H1 (cell line): ENCODE results near the gene RNF220. TPM values are rescaled to one million over a fixed set of nuclear protein-coding genes. Genes with fewer than 3 reads are reported as not detected.

Source experiments
- CTCF ChIA-PET: fragments of 300-600 bp; sonication (Branson Sonifier 250); formaldehyde crosslinking; loops from one replicate; lab custom pipeline; 2021; ENCODE audit not compliant: partially characterized antibody; lab: Charles Lee
- POLR2A ChIA-PET: fragments of 300-600 bp; sonication (Branson Sonifier 250); formaldehyde crosslinking; loops from one replicate; lab custom pipeline; 2021; ENCODE audit warnings: inconsistent platforms; ENCODE audit not compliant: partially characterized antibody; lab: Charles Lee
- DNase-seq, 2 experiments: peaks; one replicate each; pipeline versions ENCODE4 v3.0.0 to v3.0.0-alpha.2; 2010 to 2022; ENCODE audit warnings: low spot score in 2 of 2, low read depth in 1 of 2, mixed read lengths in 1 of 2
- FAIRE-seq: peaks from 2 replicates; lab custom pipeline; 2011; peaks lifted over from hg19 to GRCh38; lab: Jason Lieb, UNC
- H2AFZ ChIP-seq: 2 replicates; pipeline ENCODE4 v1.8.1; 2012; ENCODE audit warnings: low read length, inconsistent platforms
- H2AK5ac ChIP-seq: 2 replicates; pipeline ENCODE4 v1.6.1; 2013; ENCODE audit warnings: low read depth, low read length
- H2BK120ac ChIP-seq: replicated peaks from 2 replicates; pipeline ENCODE3; 2013; ENCODE audit warnings: low read depth, low read length, inconsistent platforms
- H2BK12ac ChIP-seq: 2 replicates; pipeline ENCODE4 v1.6.1; 2013; ENCODE audit warnings: low read depth, low read length
- H2BK15ac ChIP-seq: 2 replicates; pipeline ENCODE4 v1.6.1; 2013; ENCODE audit warnings: low read length
- H2BK20ac ChIP-seq: 2 replicates; pipeline ENCODE4 v1.6.1; 2013; ENCODE audit warnings: low read length
- H2BK5ac ChIP-seq: 2 replicates; pipeline ENCODE4 v1.6.1; 2013; ENCODE audit warnings: low read depth, low read length
- H3K14ac ChIP-seq: 2 replicates; pipeline ENCODE4 v1.6.1; 2013; ENCODE audit warnings: inconsistent platforms; ENCODE audit not compliant: insufficient read length
- H3K18ac ChIP-seq: 2 replicates; pipeline ENCODE4 v1.6.1; 2013; ENCODE audit warnings: low read length; ENCODE audit errors: extremely low read depth
- H3K23ac ChIP-seq: 2 replicates; pipeline ENCODE4 v1.6.1; 2013; ENCODE audit warnings: inconsistent platforms; ENCODE audit not compliant: insufficient read length
- H3K23me2 ChIP-seq: 2 replicates; pipeline ENCODE4 v1.6.1; 2013; ENCODE audit warnings: low read depth, low read length
- H3K27ac ChIP-seq: 2 replicates; pipeline ENCODE4 v1.6.1; 2011; ENCODE audit warnings: low read depth, low read length, inconsistent platforms
- H3K27me3 ChIP-seq, 4 experiments: replicated peaks in 1 of 4; 1 replicate in 1 of 4; 2 replicates in 3 of 4; pipeline versions ENCODE4 v1.6.1 to v1.8.1; 2011 to 2013; ENCODE audit warnings: low read length in 3 of 4, mild to moderate bottlenecking in 3 of 4, inconsistent platforms in 2 of 4, mixed read lengths in 2 of 4, moderate library complexity in 1 of 4; ENCODE audit not compliant: control insufficient read depth in 3 of 4, insufficient read depth in 3 of 4; ENCODE audit errors: extremely low read depth in 1 of 4
- H3K36me3 ChIP-seq, 4 experiments: 2 replicates each; pipeline versions ENCODE4 v1.6.1 to v1.8.1; 2011 to 2013; ENCODE audit warnings: mild to moderate bottlenecking in 4 of 4, low read length in 3 of 4, moderate library complexity in 2 of 4, control low read depth in 1 of 4, inconsistent platforms in 1 of 4; ENCODE audit not compliant: insufficient read depth in 4 of 4, control insufficient read depth in 2 of 4
- H3K4ac ChIP-seq: replicated peaks from 2 replicates; pipeline ENCODE3; 2013; ENCODE audit warnings: low read length, low read depth, mixed read lengths, inconsistent platforms; ENCODE audit not compliant: insufficient read length
- H3K4me1 ChIP-seq, 4 experiments: replicated peaks in 1 of 4; 1 replicate in 1 of 4; 2 replicates in 3 of 4; pipeline versions ENCODE4 v1.6.1 to v1.8.1; 2011 to 2013; ENCODE audit warnings: low read length in 3 of 4, inconsistent platforms in 2 of 4, mixed read lengths in 1 of 4; ENCODE audit not compliant: insufficient read depth in 4 of 4, control insufficient read depth in 3 of 4
- H3K4me2 ChIP-seq, 2 experiments: 2 replicates each; pipeline versions ENCODE4 v1.6.1 to v1.8.1; 2011 to 2013; ENCODE audit warnings: low read depth in 2 of 2, low read length in 2 of 2, control low read depth in 1 of 2, inconsistent platforms in 1 of 2, mild to moderate bottlenecking in 1 of 2; ENCODE audit not compliant: insufficient read depth in 1 of 2
- H3K4me3 ChIP-seq, 4 experiments: fragments of 200-600, 300-600 bp in 1 of 4; sonication (generic), shearing (Covaris generic), sonication (Bioruptor Twin) in 1 of 4; 2 replicates each; pipeline versions ENCODE4 v1.5.1 to v1.8.1; 2011 to 2016; ENCODE audit warnings: low read length in 4 of 4, low read depth in 3 of 4, control low read depth in 2 of 4, inconsistent platforms in 2 of 4, mild to moderate bottlenecking in 2 of 4, mixed read lengths in 1 of 4, moderate library complexity in 1 of 4; ENCODE audit not compliant: insufficient read depth in 2 of 4; ENCODE audit errors: extremely low read depth in 1 of 4
- H3K56ac ChIP-seq: replicated peaks from 2 replicates; pipeline ENCODE3; 2013; ENCODE audit warnings: low read depth, mild to moderate bottlenecking, mixed read lengths, low read length, inconsistent platforms; ENCODE audit not compliant: insufficient read length
- H3K79me1 ChIP-seq: 2 replicates; pipeline ENCODE4 v1.6.1; 2013; ENCODE audit warnings: low read depth, low read length, control low read depth
- H3K79me2 ChIP-seq, 2 experiments: 2 replicates each; pipeline versions ENCODE4 v1.6.1 to v1.8.1; 2012 to 2013; ENCODE audit warnings: low read length in 2 of 2, mild to moderate bottlenecking in 2 of 2, inconsistent platforms in 1 of 2; ENCODE audit not compliant: insufficient read depth in 2 of 2, control insufficient read depth in 1 of 2
- H3K9ac ChIP-seq, 4 experiments: replicated peaks in 1 of 4; 1 replicate in 1 of 4; 2 replicates in 3 of 4; pipeline versions ENCODE4 v1.6.1 to v1.8.1; 2011 to 2013; ENCODE audit warnings: low read depth in 3 of 4, low read length in 3 of 4, control low read depth in 2 of 4, mild to moderate bottlenecking in 2 of 4, moderate library complexity in 2 of 4, inconsistent platforms in 1 of 4; ENCODE audit errors: extremely low read depth in 1 of 4
- H3K9me3 ChIP-seq, 2 experiments: 2 replicates each; pipeline versions ENCODE4 v1.6.1 to v1.8.1; 2012 to 2013; ENCODE audit warnings: mild to moderate bottlenecking in 2 of 2, moderate library complexity in 2 of 2, control low read depth in 1 of 2, inconsistent platforms in 1 of 2, low read depth in 1 of 2, low read length in 1 of 2, mixed read lengths in 1 of 2; ENCODE audit not compliant: insufficient read depth in 2 of 2
- H4K20me1 ChIP-seq, 2 experiments: replicated peaks in 1 of 2; 2 replicates each; pipeline versions ENCODE3 to v1.8.1; 2011 to 2013; ENCODE audit warnings: inconsistent platforms in 2 of 2, low read length in 2 of 2, mild to moderate bottlenecking in 1 of 2; ENCODE audit not compliant: insufficient read depth in 2 of 2, control insufficient read depth in 1 of 2
- H4K5ac ChIP-seq: 2 replicates; pipeline ENCODE4 v1.6.1; 2013; ENCODE audit warnings: low read length, low read depth, mixed read lengths, inconsistent platforms; ENCODE audit not compliant: insufficient read length
- H4K8ac ChIP-seq: 2 replicates; pipeline ENCODE4 v1.8.0; 2013; ENCODE audit warnings: mild to moderate bottlenecking, moderate library complexity, low read length, inconsistent platforms; ENCODE audit not compliant: insufficient read depth; ENCODE audit errors: extremely low read depth
- H4K91ac ChIP-seq: replicated peaks from 2 replicates; pipeline ENCODE3; 2013; ENCODE audit warnings: low read length, mixed read lengths, inconsistent platforms; ENCODE audit not compliant: insufficient read length
- CBX8 ChIP-seq: fragments of 300-800, 300-1000 bp; sonication (generic); IDR thresholded peaks from 2 replicates; pipeline ENCODE4 v1.7.1; 2016; ENCODE audit warnings: low read depth, low read length, borderline replicate concordance
- CEBPB ChIP-seq: IDR thresholded peaks from 2 replicates; pipeline ENCODE4 v1.6.1; 2012; ENCODE audit warnings: low read depth, low read length
- EZH2 ChIP-seq: fragments of 200-600 bp; sonication (generic); IDR thresholded peaks from 2 replicates; pipeline ENCODE4 v1.7.1; 2012; ENCODE audit warnings: low read depth, mild to moderate bottlenecking, moderate library complexity, low read length, inconsistent platforms; ENCODE audit not compliant: severe bottlenecking
- POLR2A ChIP-seq, 2 experiments: IDR thresholded peaks; 1 replicate in 1 of 2; 2 replicates in 1 of 2; pipeline ENCODE4 v1.6.1; 2011; ENCODE audit warnings: low read depth in 2 of 2, low read length in 2 of 2, mild to moderate bottlenecking in 2 of 2; ENCODE audit errors: control extremely low read depth in 1 of 2
- POLR2AphosphoS5 ChIP-seq: IDR thresholded peaks from 2 replicates; pipeline ENCODE4 v1.6.1; 2011; ENCODE audit warnings: low read depth, low read length
- RBBP5 ChIP-seq: IDR thresholded peaks from 2 replicates; pipeline ENCODE4 v1.7.1; 2012; ENCODE audit warnings: low read depth, mild to moderate bottlenecking, inconsistent platforms, low read length, moderate library complexity, borderline replicate concordance
- RFX5 ChIP-seq: IDR thresholded peaks from 2 replicates; pipeline ENCODE4 v1.6.1; 2011; ENCODE audit warnings: low read depth, low read length, improper control_type of control experiment, borderline replicate concordance
- SIX5 ChIP-seq: IDR thresholded peaks from 2 replicates; pipeline ENCODE4 v1.6.1; 2011; ENCODE audit warnings: mild to moderate bottlenecking, low read depth, low read length
- SRF ChIP-seq: IDR thresholded peaks from 2 replicates; pipeline ENCODE4 v1.6.1; 2011; ENCODE audit warnings: mild to moderate bottlenecking, low read depth, low read length, moderate library complexity
- SUZ12 ChIP-seq: fragments of 200-600 bp; sonication (generic); IDR thresholded peaks from 2 replicates; pipeline ENCODE4 v1.6.1; 2012; ENCODE audit warnings: mild to moderate bottlenecking, inconsistent platforms, low read length, moderate library complexity, mixed read lengths
- WGBS, 2 experiments: shearing (Covaris generic) in 1 of 2; methylation state at CpG; one replicate each; pipeline versions ENCODE4 v1.1.6 to v1.1.7; 2013 to 2015; ENCODE audit warnings: low lambda C conversion rate in 2 of 2, mixed read lengths in 2 of 2, inconsistent platforms in 1 of 2, low coverage in 1 of 2, missing lambda C conversion rate in 1 of 2; ENCODE audit not compliant: insufficient replicate concordance in 2 of 2, insufficient coverage in 1 of 2, insufficient read length in 1 of 2; ENCODE audit errors: extremely low coverage in 1 of 2, missing lambda C conversion rate in 1 of 2; 5-methylcytosine and 5-hydroxymethylcytosine counted together
- polyA plus RNA-seq, 7 experiments: library from polyadenylated mRNA; depleted of rRNA in 3 of 7; stranded (reverse) in 5 of 7; unstranded in 2 of 7; fragments of >200 nt in 5 of 7; fragments of 200-250 nt in 2 of 7; gene quantifications; 1 replicate in 5 of 7; 2 replicates in 1 of 7; 4 replicates in 1 of 7; pipeline versions ENCODE4 v1.2.1 to v1.2.3, GENCODE V29; 2011 to 2013; ENCODE audit warnings: missing spikeins in 2 of 7, mixed read lengths in 2 of 7
- total RNA-seq: library from RNA; stranded (reverse); fragmentation: NEBNext Ultra II Directional; extraction: Animal tissue kit (Norgen Biotek cat#: 25700); gene quantifications from 2 replicates; pipeline ENCODE4 v1.2.1, GENCODE V29; 2021

RNF220 gene
- total and polyA plus RNA-seq, 2 of the 8 experiments (the other 6 are each of a cell fraction or from before 2014, with no cell fraction given), result 123 to 160 TPM

DNA sequence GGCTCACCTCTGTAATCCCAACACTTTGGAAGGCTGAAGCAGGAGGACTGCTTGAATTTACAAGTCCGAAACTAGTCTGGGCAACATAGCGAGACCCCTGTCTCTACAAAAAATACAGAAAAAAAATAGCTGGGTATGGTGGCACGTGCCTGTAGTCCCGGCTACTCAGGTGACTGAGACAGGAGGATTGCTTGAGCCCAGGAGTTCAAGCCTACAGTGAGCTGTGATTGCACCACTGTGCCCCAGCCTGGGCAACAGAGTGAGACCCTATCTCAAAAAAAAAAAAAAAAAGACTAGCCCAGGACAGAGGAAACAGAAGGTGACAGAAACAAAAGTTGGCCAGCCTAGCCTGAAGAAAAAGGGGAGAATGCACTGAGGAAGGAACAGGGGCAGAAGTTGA lies 290.6 kb downstream of the RNF220 start:
- FAIRE-seq (no peak), DNase-seq (no peak)
- Histone ChIP-seq H2BK12ac (no peak overlapping the region), H3K14ac (no peak overlapping the region), H3K27ac (no peak overlapping the region), H3K23ac (no peak overlapping the region), H2AK5ac (no peak overlapping the region), H3K9me3 (no peaks in the 10 kb centered on the region), H3K56ac (no peak overlapping the region), H4K8ac (no peak overlapping the region), H2BK120ac (no peak overlapping the region), H2BK15ac (no peak overlapping the region), H3K4ac (no peak overlapping the region), H3K27me3 (no peaks in the 10 kb centered on the region), H4K20me1 (no peaks in the 10 kb centered on the region), H3K4me2 (no peak overlapping the region), H3K23me2 (no peaks in the 10 kb centered on the region), H2AFZ (no peak overlapping the region), H4K5ac (no peak overlapping the region), H3K79me1 (no peaks in the 10 kb centered on the region), H3K4me1 (no peaks in the 10 kb centered on the region), H3K36me3 (no peaks in the 10 kb centered on the region), H3K18ac (no peak overlapping the region), H2BK5ac (no peak overlapping the region), H4K91ac (no peak overlapping the region), H3K4me3 (no peak overlapping the region), H3K79me2 (no peaks in the 10 kb centered on the region), H3K9ac (no peak overlapping the region), H2BK20ac (no peak overlapping the region)
- POLR2A ChIA-PET, result interaction anchor here (0.9 to 1.7 kb wide), 4 partner anchors 10 to 35 kb away, joined by 3 to 8 read pairs (median 4); partner anchors contain the start of gene RNU5D-1
- WGBS, 2 experiments, result 97% methylated on average over 4 of the region's 4 CpGs; no CpG with 5 or more reads in 1 of the 2 experiments
- CTCF ChIA-PET, result interaction anchor here (0.7 to 2.2 kb wide), 5 partner anchors 11 to 558 kb away, joined by 3 to 7 read pairs (median 4); no protein-coding TSS in a partner anchor
- TF ChIP-seq EZH2 (no peak), RFX5 (no peak), POLR2AphosphoS5 (no peak), SRF (no peak), SUZ12 (no peak), CBX8 (no peak), CEBPB (no peak), POLR2A (IDR thresholded peaks at IDR 0.05; ENCODE audit: control extremely low read depth in 1 of 2, low read depth in 2 of 2, low read length in 2 of 2) (no peak), SIX5 (no peak), RBBP5 (no peak)
- TF ChIP-seq, all 59 proteins: peak for 0
